HEK293 (cell line): ENCODE data around the gene MAD2L2.

Source experiments
- GLIS2 ChIP-seq: fragments of 450-650 bp; formaldehyde crosslinking; IDR thresholded peaks from 2 replicates; pipeline ENCODE4 v1.5.1; 2016; ENCODE audit warnings: missing biosample characterization, missing genetic modification characterization
- TSHZ1 ChIP-seq: fragments of 450-650 bp; formaldehyde crosslinking; IDR thresholded peaks from 2 replicates; pipeline ENCODE4 v1.5.1; 2016; ENCODE audit warnings: missing biosample characterization, missing genetic modification characterization, borderline replicate concordance
- ZBTB11 ChIP-seq: fragments of 450-650 bp; formaldehyde crosslinking; conservative IDR thresholded peaks from 2 replicates; pipeline ENCODE4 v1.5.1; 2016; ENCODE audit warnings: low read depth, missing biosample characterization, missing genetic modification characterization
- ZBTB21 ChIP-seq: fragments of 450-650 bp; formaldehyde crosslinking; IDR thresholded peaks from 2 replicates; pipeline ENCODE4 v1.5.1; 2017; ENCODE audit warnings: missing biosample characterization, missing genetic modification characterization
- ZFP37 ChIP-seq: fragments of 450-650 bp; formaldehyde crosslinking; IDR thresholded peaks from 2 replicates; pipeline ENCODE4 v1.5.1; 2016; ENCODE audit warnings: missing biosample characterization, missing genetic modification characterization
- ZNF157 ChIP-seq: fragments of 450-650 bp; formaldehyde crosslinking; IDR thresholded peaks from 2 replicates; pipeline ENCODE4 v1.5.1; 2016; ENCODE audit warnings: missing biosample characterization, missing genetic modification characterization
- ZNF202 ChIP-seq: fragments of 450-650 bp; formaldehyde crosslinking; IDR thresholded peaks from 2 replicates; pipeline ENCODE4 v1.5.1; 2016; ENCODE audit warnings: missing biosample characterization, missing genetic modification characterization, borderline replicate concordance
- ZNF223 ChIP-seq: fragments of 450-650 bp; formaldehyde crosslinking; IDR thresholded peaks from 2 replicates; pipeline ENCODE4 v1.5.1; 2016; ENCODE audit warnings: missing biosample characterization, missing genetic modification characterization
- ZNF274 ChIP-seq, 2 experiments: fragments of 200-500 bp in 1 of 2; fragments of 450-650 bp in 1 of 2; sonication (Bioruptor generic) in 1 of 2; formaldehyde crosslinking in 1 of 2; IDR thresholded peaks; 2 replicates each; pipeline versions ENCODE4 v1.5.1 to v1.6.1; 2014 to 2016; ENCODE audit warnings: borderline replicate concordance in 1 of 2, inconsistent platforms in 1 of 2, low read length in 1 of 2, missing biosample characterization in 1 of 2, missing genetic modification characterization in 1 of 2
- ZNF292 ChIP-seq: fragments of 450-650 bp; formaldehyde crosslinking; IDR thresholded peaks from 2 replicates; pipeline ENCODE4 v1.5.1; 2016; ENCODE audit warnings: low read depth, missing biosample characterization, missing genetic modification characterization, borderline replicate concordance
- ZNF510 ChIP-seq: fragments of 450-650 bp; formaldehyde crosslinking; IDR thresholded peaks from 2 replicates; pipeline ENCODE4 v1.5.1; 2018; ENCODE audit warnings: mild to moderate bottlenecking, missing genetic modification characterization, missing biosample characterization; ENCODE audit not compliant: insufficient replicate concordance
- ZNF571 ChIP-seq: fragments of 450-650 bp; formaldehyde crosslinking; IDR thresholded peaks from 2 replicates; pipeline ENCODE4 v1.5.0; 2017; ENCODE audit warnings: missing biosample characterization, missing genetic modification characterization
- ZNF610 ChIP-seq: fragments of 450-650 bp; formaldehyde crosslinking; IDR thresholded peaks from 2 replicates; pipeline ENCODE4 v1.5.1; 2016; ENCODE audit warnings: missing biosample characterization, missing genetic modification characterization, borderline replicate concordance
- ZNF654 ChIP-seq: fragments of 450-650 bp; formaldehyde crosslinking; IDR thresholded peaks from 2 replicates; pipeline ENCODE4 v1.5.1; 2016; ENCODE audit warnings: low read depth, missing biosample characterization, missing genetic modification characterization
- ZNF664 ChIP-seq: fragments of 450-650 bp; formaldehyde crosslinking; IDR thresholded peaks from 2 replicates; pipeline ENCODE4 v1.5.1; 2016; ENCODE audit warnings: missing biosample characterization, missing genetic modification characterization
- TF ChIP-seq, protein P1 (sequence below): fragments of 450-650 bp; formaldehyde crosslinking; IDR thresholded peaks from 2 replicates; pipeline ENCODE4 v1.5.1; 2016; ENCODE audit warnings: missing biosample characterization, missing genetic modification characterization

MAD2L2 gene

DNA sequence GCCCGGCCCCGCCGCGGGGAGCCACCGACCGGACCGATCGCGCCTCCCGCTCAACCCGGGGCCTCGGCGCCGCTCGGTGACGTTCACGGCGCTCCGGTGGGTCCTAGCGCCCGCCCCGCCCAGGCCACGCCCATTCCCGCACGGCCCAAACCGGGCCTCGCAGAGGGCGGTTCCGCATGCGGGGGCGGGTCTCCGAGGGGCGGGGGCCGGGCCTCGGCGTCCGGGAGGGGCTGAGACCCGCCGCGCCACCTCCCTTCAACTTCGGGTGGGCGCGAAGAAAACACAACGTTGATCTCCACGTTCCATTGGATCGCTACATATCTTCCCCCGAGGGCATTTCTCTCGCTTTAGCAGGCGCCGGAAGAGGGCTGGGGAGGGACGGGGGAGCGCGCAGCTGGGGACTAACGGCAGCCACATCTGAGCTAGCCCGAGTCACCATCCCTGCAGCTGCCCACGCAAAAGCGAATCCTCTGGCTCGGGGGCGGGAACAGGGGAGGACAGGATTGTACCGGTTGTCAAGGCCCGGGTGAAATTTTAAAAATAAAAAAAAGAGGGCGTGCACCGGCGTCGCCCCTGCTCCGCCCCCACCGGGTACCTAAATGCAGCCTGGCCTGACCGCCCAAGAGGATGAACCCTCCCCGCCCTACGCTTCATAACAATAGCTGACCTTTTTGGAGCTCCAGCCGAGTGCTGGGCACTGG is at the start of gene MAD2L2 (continued):
- TF ChIP-seq ZBTB11 (tag by site-specific recombination) = peak; percentile 72; the same call in 1 of the 2 replicates
- no peak for TF ChIP-seq ZNF510 (tag by site-specific recombination)
- TF ChIP-seq ZNF157 (tag by site-specific recombination) = no peak
- no peak for TF ChIP-seq ZNF274 (IDR thresholded peaks at IDR 0.05; ENCODE audit: low read length)
- no peak for TF ChIP-seq ZNF274 (tag by site-specific recombination; IDR thresholded peaks at IDR 0.05; ENCODE audit: borderline replicate concordance)
- peak; percentile 76 for TF ChIP-seq GLIS2 (tag by site-specific recombination)
- no peak for TF ChIP-seq ZNF223 (tag by site-specific recombination)
- no peak for TF ChIP-seq ZNF654 (tag by site-specific recombination)
- no peak for TF ChIP-seq ZNF202 (tag by site-specific recombination)
- TF ChIP-seq ZNF664 (tag by site-specific recombination) = no peak
- no peak for TF ChIP-seq ZNF571 (tag by site-specific recombination)
- no peak for TF ChIP-seq TSHZ1 (tag by site-specific recombination)
- no peak for TF ChIP-seq ZBTB21 (tag by site-specific recombination)
- TF ChIP-seq, protein P1, sequence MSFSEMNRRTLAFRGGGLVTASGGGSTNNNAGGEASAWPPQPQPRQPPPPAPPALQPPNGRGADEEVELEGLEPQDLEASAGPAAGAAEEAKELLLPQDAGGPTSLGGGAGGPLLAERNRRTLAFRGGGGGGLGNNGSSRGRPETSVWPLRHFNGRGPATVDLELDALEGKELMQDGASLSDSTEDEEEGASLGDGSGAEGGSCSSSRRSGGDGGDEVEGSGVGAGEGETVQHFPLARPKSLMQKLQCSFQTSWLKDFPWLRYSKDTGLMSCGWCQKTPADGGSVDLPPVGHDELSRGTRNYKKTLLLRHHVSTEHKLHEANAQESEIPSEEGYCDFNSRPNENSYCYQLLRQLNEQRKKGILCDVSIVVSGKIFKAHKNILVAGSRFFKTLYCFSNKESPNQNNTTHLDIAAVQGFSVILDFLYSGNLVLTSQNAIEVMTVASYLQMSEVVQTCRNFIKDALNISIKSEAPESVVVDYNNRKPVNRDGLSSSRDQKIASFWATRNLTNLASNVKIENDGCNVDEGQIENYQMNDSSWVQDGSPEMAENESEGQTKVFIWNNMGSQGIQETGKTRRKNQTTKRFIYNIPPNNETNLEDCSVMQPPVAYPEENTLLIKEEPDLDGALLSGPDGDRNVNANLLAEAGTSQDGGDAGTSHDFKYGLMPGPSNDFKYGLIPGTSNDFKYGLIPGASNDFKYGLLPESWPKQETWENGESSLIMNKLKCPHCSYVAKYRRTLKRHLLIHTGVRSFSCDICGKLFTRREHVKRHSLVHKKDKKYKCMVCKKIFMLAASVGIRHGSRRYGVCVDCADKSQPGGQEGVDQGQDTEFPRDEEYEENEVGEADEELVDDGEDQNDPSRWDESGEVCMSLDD (tag by site-specific recombination) = no peak
- no peak for TF ChIP-seq ZNF610 (tag by site-specific recombination)
- TF ChIP-seq ZFP37 (tag by site-specific recombination) = no peak
- no peak for TF ChIP-seq ZNF292
- TF ChIP-seq, all 188 proteins: peak for 34
